RWPE2 (cell line): ENCODE results near the gene KCMF1.

Source experiments
- ATAC-seq: fragments of 200-7000 bp; cut with Tn5 transposase; 3 replicates; pipeline ENCODE4 v1.9.1; 2021; ENCODE audit warnings: low read depth
- DNase-seq: peaks from one replicate; pipeline ENCODE4 v3.0.0-alpha.2; 2020; ENCODE audit warnings: low spot score
- H3K27ac ChIP-seq: fragments of 450-650 bp; 2 replicates; pipeline ENCODE4 v1.5.1; 2017; ENCODE audit warnings: mild to moderate bottlenecking; ENCODE audit not compliant: poor library complexity, severe bottlenecking
- H3K27me3 ChIP-seq: fragments of 250-450 bp; sonication (Bioruptor Pico); 2 replicates; pipeline ENCODE4 v1.5.1; 2021; ENCODE audit warnings: mild to moderate bottlenecking, moderate library complexity; ENCODE audit not compliant: insufficient read depth, poor library complexity, severe bottlenecking
- H3K36me3 ChIP-seq: fragments of 250-450 bp; sonication (Bioruptor Pico); 2 replicates; pipeline ENCODE4 v1.5.1; 2020; ENCODE audit warnings: low read depth, mild to moderate bottlenecking, moderate library complexity
- H3K4me1 ChIP-seq: fragments of 250-450 bp; sonication (Bioruptor Pico); 2 replicates; pipeline ENCODE4 v1.5.1; 2021; ENCODE audit warnings: mild to moderate bottlenecking, moderate library complexity; ENCODE audit not compliant: insufficient read depth, poor library complexity, severe bottlenecking
- H3K4me3 ChIP-seq: fragments of 250-450 bp; sonication (Bioruptor Pico); 2 replicates; pipeline ENCODE4 v1.5.1; 2021; ENCODE audit warnings: mild to moderate bottlenecking, moderate library complexity; ENCODE audit not compliant: severe bottlenecking
- H3K9me3 ChIP-seq: fragments of 250-450 bp; sonication (Bioruptor Pico); 2 replicates; pipeline ENCODE4 v1.5.1; 2021; ENCODE audit warnings: mild to moderate bottlenecking, moderate library complexity; ENCODE audit not compliant: severe bottlenecking
- TF ChIP-seq, protein P1 (sequence below): fragments of 450-650 bp; IDR thresholded peaks from one replicate; pipeline ENCODE4 v1.5.1; 2017; ENCODE audit warnings: mild to moderate bottlenecking, moderate library complexity; ENCODE audit not compliant: poor library complexity, severe bottlenecking

Gene KCMF1

DNA sequence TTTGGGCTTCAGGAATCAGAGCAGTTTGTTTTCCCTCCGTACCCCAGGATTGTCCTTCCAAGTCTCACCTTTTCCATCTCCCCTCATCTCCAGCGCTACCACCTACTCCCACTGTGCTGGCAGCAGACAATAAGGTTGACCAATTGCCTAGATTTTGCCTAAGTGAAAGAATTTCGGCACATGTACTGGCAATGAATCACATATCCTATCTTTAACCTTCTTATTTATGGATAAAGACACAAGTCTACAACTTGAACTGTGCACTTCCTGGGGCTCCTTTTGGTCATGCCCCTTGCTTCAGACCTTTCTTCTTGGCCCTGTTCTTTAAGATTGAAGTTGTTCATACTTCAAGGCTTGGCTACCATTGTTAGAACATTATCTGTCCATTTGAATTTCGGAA is 71.4 kb downstream of the KCMF1 start:
- no peaks in the 10 kb centered on the region for H3K9me3 ChIP-seq
- no peak overlapping the region for H3K27ac ChIP-seq
- H3K27me3 ChIP-seq: no peaks in the 10 kb centered on the region
- peaks cover 79% of the 10 kb centered on the region for H3K36me3 ChIP-seq
- no peaks in the 10 kb centered on the region for H3K4me1 ChIP-seq
- H3K4me3 ChIP-seq: no peak overlapping the region
- ATAC-seq: 0 out of 3 replicates have a peak, but pooled peaks have one; percentile 12
- no peak for DNase-seq
- TF ChIP-seq, protein P1, sequence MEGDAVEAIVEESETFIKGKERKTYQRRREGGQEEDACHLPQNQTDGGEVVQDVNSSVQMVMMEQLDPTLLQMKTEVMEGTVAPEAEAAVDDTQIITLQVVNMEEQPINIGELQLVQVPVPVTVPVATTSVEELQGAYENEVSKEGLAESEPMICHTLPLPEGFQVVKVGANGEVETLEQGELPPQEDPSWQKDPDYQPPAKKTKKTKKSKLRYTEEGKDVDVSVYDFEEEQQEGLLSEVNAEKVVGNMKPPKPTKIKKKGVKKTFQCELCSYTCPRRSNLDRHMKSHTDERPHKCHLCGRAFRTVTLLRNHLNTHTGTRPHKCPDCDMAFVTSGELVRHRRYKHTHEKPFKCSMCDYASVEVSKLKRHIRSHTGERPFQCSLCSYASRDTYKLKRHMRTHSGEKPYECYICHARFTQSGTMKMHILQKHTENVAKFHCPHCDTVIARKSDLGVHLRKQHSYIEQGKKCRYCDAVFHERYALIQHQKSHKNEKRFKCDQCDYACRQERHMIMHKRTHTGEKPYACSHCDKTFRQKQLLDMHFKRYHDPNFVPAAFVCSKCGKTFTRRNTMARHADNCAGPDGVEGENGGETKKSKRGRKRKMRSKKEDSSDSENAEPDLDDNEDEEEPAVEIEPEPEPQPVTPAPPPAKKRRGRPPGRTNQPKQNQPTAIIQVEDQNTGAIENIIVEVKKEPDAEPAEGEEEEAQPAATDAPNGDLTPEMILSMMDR: no peak

DNA sequence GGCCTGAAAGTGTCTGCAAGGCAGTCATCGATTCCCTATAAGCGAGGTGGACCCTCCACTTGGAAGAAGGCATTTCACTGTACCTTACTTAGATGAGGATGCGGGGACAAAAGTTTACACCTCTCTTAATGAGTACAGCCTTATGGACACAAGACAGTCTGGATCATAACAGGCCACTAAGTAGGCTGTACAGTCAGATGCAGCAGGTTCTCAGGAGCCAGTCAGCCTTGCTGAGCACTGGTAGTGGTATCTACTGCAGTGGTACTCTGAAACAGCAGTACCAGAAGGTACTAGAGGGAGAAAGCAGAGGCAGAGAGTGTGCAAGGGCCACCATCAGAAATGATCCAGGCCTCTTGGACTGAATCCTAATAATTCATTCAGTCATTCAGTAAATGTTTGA is 77.6 kb downstream of the KCMF1 start:
- no peaks in the 10 kb centered on the region for H3K9me3 ChIP-seq
- H3K4me1 ChIP-seq: peaks cover 14% of the 10 kb centered on the region
- TF ChIP-seq, protein P1: no peak
- no peak; the same call in 2 of the 3 replicates for ATAC-seq
- DNase-seq: no peak
- H3K4me3 ChIP-seq: no peak overlapping the region
- H3K27ac ChIP-seq: no peak overlapping the region
- H3K27me3 ChIP-seq: no peaks in the 10 kb centered on the region
- peaks cover 98% of the 10 kb centered on the region for H3K36me3 ChIP-seq

DNA sequence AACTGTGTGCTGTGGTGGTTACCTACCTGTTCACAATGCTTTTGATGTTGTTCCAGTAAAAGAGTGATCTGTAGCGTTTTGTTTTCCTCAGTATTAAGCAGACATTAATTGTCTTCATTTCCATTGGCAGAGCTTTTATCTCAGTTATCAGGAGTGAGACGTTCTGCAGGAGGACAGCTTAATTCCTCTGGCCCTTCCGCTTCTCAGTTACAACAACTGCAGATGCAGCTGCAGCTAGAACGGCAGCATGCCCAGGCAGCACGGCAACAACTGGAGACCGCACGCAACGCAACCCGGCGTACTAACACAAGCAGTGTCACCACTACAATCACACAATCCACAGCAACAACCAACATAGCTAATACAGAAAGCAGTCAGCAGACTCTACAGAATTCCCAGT is 78.3 kb downstream of the KCMF1 start:
- DNase-seq: no peak
- TF ChIP-seq, protein P1: no peak
- peaks cover 20% of the 10 kb centered on the region for H3K4me1 ChIP-seq
- peaks cover 96% of the 10 kb centered on the region for H3K36me3 ChIP-seq
- H3K4me3 ChIP-seq: no peak overlapping the region
- H3K27ac ChIP-seq: no peak overlapping the region
- no peaks in the 10 kb centered on the region for H3K9me3 ChIP-seq
- no peak for ATAC-seq
- no peaks in the 10 kb centered on the region for H3K27me3 ChIP-seq

DNA sequence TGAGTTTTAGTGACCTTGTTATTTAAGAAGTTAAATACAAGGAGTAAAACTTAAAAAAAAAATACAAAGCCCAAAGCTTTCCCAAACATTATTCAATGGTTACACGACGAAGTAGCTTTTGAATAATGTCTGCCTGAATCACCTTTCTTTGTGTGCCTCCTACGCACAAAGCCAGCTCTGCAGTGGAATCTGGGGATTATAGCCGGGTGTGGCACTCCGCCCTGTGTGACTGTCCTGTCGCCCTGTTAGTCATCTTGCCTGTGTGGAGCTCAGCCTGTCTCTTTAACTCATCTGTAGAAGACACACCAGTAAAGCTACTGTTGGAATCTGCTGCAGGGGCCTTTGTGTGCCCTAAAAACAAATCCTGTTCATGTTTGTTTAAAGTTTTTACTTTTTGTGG is 82.8 kb downstream of the KCMF1 start:
- no peaks in the 10 kb centered on the region for H3K9me3 ChIP-seq
- H3K36me3 ChIP-seq: peaks cover 64% of the 10 kb centered on the region
- peaks cover 20% of the 10 kb centered on the region for H3K4me1 ChIP-seq
- H3K27ac ChIP-seq: peak overlapping the region; percentile 51
- TF ChIP-seq, protein P1: no peak
- DNase-seq (no peak), ATAC-seq (peak; percentile 67)
- no peak overlapping the region for H3K4me3 ChIP-seq
- no peaks in the 10 kb centered on the region for H3K27me3 ChIP-seq

DNA sequence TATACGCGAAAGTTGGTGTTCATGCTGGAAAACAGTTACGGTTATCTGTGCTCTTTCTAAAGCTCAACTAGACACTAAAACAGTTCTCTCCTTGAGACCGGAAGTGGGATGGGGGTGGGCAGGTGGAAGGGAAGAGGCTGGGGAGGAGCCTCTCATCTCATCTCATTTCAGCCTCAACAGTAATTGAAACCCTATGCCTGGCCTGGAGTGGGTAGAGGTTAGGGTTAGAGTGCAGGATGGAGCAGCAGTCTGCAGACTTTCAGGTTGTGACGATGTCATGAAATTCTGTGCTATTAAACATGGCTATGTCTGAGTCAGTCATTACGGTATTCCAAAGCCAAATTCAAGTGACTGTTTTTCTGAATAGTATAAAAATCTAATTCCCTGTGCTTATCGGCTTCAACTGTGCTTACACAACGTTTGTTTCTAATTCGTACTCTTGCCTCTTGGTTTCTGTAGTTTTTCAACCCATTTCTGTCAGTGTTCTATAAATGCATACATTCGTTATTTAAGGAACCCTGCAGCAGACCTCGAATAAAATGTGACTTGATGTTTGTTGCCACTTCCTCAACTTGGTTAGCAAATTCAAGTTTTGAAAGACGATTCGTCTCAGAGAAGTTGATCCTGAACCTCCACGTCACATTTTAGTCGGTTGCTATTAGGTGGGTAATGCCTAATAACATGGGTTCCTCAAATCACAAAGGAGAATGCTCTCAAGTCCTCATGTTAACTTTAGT is 86.4 kb downstream of the KCMF1 start:
- peaks cover 28% of the 10 kb centered on the region for H3K36me3 ChIP-seq
- peaks cover 15% of the 10 kb centered on the region for H3K4me1 ChIP-seq
- TF ChIP-seq, protein P1: no peak
- H3K27ac ChIP-seq: no peak overlapping the region
- DNase-seq (no peak), ATAC-seq (peak; percentile 18; the same call in 1 of the 3 replicates)
- no peak overlapping the region for H3K4me3 ChIP-seq
- H3K27me3 ChIP-seq: no peaks in the 10 kb centered on the region
- H3K9me3 ChIP-seq: no peaks in the 10 kb centered on the region
